Neural progenitor cell (in vitro differentiated cells): ENCODE results near the gene TXN. TPM values are rescaled to one million over a fixed set of nuclear protein-coding genes. Genes with fewer than 3 reads are reported as not detected.

Experiments used
- DNase-seq: peaks from one replicate; pipeline ENCODE4 v3.0.0-alpha.2; 2016; ENCODE audit warnings: low spot score
- H2AFZ ChIP-seq: fragments of 200-600 bp; sonication (generic); replicated peaks from 2 replicates; pipeline ENCODE4 v1.6.1; 2016; ENCODE audit warnings: antibody characterized with exemption
- H3F3A ChIP-seq: fragments of 200-600 bp; sonication (generic); 2 replicates; pipeline ENCODE4 v1.6.1; 2016; ENCODE audit warnings: antibody characterized with exemption, low read depth
- H3K27ac ChIP-seq: fragments of 200-600 bp; sonication (generic); 2 replicates; pipeline ENCODE4 v1.5.1; 2016; ENCODE audit warnings: mild to moderate bottlenecking
- H3K27me3 ChIP-seq: fragments of 200-600 bp; sonication (generic); 2 replicates; pipeline ENCODE4 v1.6.1; 2016; ENCODE audit warnings: mild to moderate bottlenecking, moderate library complexity
- H3K36me3 ChIP-seq: fragments of 200-600 bp; sonication (generic); 2 replicates; pipeline ENCODE4 v1.5.1; 2016
- H3K4me1 ChIP-seq: fragments of 200-600 bp; sonication (generic); 2 replicates; pipeline ENCODE4 v1.6.1; 2016; ENCODE audit warnings: mixed run types
- H3K4me2 ChIP-seq: fragments of 200-600 bp; sonication (generic); 2 replicates; pipeline ENCODE4 v1.6.1; 2016
- H3K4me3 ChIP-seq: fragments of 200-600 bp; sonication (generic); 2 replicates; pipeline ENCODE4 v1.5.1; 2016
- H3K79me2 ChIP-seq: fragments of 200-600 bp; sonication (generic); 2 replicates; pipeline ENCODE4 v1.6.1; 2016; ENCODE audit warnings: low read depth
- H3K9ac ChIP-seq: fragments of 200-600 bp; sonication (generic); 2 replicates; pipeline ENCODE4 v1.6.1; 2016
- H3K9me3 ChIP-seq: fragments of 200-600 bp; sonication (generic); 2 replicates; pipeline ENCODE4 v1.5.1; 2016; ENCODE audit warnings: low read depth
- H4K20me1 ChIP-seq: fragments of 200-600 bp; sonication (generic); 2 replicates; pipeline ENCODE4 v1.6.1; 2016; ENCODE audit warnings: low read depth
- H3K27ac Mint-ChIP-seq: 3 replicates; pipeline ENCODE4 v1.8.0; 2021; ENCODE audit warnings: mixed read lengths
- H3K27me3 Mint-ChIP-seq: 2 replicates; pipeline ENCODE4 v1.8.0; 2022; ENCODE audit warnings: low read depth, mild to moderate bottlenecking, inconsistent platforms, moderate library complexity, mixed read lengths; ENCODE audit not compliant: insufficient read depth
- H3K36me3 Mint-ChIP-seq: 3 replicates; pipeline ENCODE4 v1.8.0; 2021; ENCODE audit warnings: mixed read lengths
- H3K4me1 Mint-ChIP-seq: 3 replicates; pipeline ENCODE4 v1.8.0; 2021; ENCODE audit warnings: mixed read lengths
- H3K4me3 Mint-ChIP-seq: 3 replicates; pipeline ENCODE4 v1.8.0; 2021; ENCODE audit warnings: mild to moderate bottlenecking, moderate library complexity, mixed read lengths
- H3K9me3 Mint-ChIP-seq: 3 replicates; pipeline ENCODE4 v1.8.0; 2020; ENCODE audit warnings: mixed read lengths
- EZH2 ChIP-seq: fragments of 200-600 bp; sonication (generic); IDR thresholded peaks from 2 replicates; pipeline ENCODE4 v1.6.1; 2017; ENCODE audit warnings: antibody characterized with exemption, mild to moderate bottlenecking, moderate library complexity
- EZH2phosphoT487 ChIP-seq: fragments of 200-600 bp; sonication (generic); IDR thresholded peaks from 2 replicates; pipeline ENCODE4 v1.6.1; 2017; ENCODE audit warnings: antibody characterized with exemption
- total RNA-seq: library from RNA; depleted of rRNA; stranded (reverse); fragments of >200 nt; gene quantifications from 2 replicates; pipeline ENCODE4 v1.2.3, GENCODE V29; 2015; ENCODE audit warnings: low replicate concordance
- TF ChIP-seq, protein P1 (sequence below): fragments of 200-600 bp; sonication (generic); IDR thresholded peaks from 2 replicates; pipeline ENCODE4 v1.5.1; 2017; ENCODE audit warnings: antibody characterized with exemption, mild to moderate bottlenecking

The TXN gene
- total RNA-seq, 1 donor from 2014 or later: 252 TPM

DNA sequence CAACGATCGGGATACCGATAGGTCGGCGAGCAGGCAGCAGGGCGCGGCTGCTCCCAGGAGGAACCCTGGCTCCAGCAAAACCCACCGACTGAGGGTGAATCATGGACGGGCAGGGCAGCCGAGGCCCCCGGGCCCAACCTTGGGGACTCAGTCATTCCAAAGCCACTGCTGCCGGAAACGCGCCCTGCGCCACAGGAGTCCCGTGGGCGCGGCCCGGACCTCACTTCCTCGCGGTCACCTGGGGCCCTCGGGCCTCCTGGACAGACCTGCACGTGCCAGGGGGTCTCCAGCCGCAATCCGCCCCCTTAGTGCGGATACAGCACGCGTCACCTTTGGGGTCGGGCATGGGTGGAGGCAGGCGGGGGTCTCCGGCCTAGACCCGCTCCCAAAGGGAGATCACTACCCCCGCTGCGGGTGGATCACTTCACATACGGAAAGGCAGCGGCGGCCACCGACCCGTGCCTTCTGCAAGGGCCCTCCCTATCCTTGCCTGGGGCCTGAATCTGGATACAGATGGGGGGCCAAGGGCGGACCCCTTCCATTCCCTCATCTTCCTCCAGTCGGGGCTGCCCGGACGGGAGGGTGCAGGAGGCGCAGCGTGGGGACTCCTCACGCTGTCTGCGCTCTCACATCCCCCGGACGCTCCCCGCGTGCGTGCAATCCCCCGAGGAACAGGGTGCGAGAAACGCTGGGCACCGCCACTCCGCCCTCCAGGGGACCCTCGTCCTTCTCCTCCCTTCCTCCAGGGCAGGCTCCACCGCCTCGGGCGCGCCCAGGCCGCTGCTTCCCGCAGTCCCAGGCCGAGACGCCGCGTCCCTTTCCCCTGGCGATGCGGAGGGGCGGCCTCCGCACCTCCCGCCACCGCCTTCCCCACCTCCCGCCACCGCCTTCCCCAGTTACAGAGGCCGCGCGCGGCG lies 586 bp downstream of the TXN start:
- peaks cover 56% of the 10 kb centered on the region for H3K79me2 ChIP-seq

DNA sequence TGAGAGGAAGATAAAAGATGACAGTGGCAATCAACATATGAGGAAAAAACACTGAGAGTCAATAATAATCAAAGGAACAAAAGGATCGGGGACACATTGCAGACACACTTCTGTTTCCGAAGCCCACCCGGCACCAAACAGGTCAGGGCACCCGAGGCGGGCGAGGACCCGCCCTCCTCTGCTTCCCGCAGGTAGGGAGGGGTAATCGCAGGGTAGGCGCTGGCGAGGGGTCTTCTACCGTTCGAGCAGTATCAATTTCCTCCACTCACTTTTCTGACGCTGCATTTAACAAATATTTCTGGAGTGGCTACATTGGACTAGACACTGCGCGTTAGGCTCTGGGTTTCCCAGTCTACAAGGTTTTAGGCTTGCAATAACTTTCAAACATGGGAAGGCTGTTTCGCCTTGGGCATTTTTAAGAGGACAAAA lies 1.3 kb downstream of the TXN start:
- peak overlapping the region; percentile 88 for H3K4me2 ChIP-seq
- peaks cover 2% of the 10 kb centered on the region for H3K9me3 Mint-ChIP-seq
- H3K9me3 ChIP-seq: no peaks in the 10 kb centered on the region
- H2AFZ ChIP-seq: peak overlapping the region; percentile 98
- H3K4me1 Mint-ChIP-seq: peaks cover 31% of the 10 kb centered on the region
- peaks cover 3% of the 10 kb centered on the region for H3K36me3 ChIP-seq
- peaks cover 17% of the 10 kb centered on the region for H3K4me1 ChIP-seq
- peak overlapping the region; percentile 98 for H3K4me3 Mint-ChIP-seq
- H3K4me3 ChIP-seq: peak overlapping the region; percentile 99
- TF ChIP-seq, protein P1, sequence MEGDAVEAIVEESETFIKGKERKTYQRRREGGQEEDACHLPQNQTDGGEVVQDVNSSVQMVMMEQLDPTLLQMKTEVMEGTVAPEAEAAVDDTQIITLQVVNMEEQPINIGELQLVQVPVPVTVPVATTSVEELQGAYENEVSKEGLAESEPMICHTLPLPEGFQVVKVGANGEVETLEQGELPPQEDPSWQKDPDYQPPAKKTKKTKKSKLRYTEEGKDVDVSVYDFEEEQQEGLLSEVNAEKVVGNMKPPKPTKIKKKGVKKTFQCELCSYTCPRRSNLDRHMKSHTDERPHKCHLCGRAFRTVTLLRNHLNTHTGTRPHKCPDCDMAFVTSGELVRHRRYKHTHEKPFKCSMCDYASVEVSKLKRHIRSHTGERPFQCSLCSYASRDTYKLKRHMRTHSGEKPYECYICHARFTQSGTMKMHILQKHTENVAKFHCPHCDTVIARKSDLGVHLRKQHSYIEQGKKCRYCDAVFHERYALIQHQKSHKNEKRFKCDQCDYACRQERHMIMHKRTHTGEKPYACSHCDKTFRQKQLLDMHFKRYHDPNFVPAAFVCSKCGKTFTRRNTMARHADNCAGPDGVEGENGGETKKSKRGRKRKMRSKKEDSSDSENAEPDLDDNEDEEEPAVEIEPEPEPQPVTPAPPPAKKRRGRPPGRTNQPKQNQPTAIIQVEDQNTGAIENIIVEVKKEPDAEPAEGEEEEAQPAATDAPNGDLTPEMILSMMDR: no peak
- TF ChIP-seq EZH2: no peak
- no peak for TF ChIP-seq EZH2phosphoT487
- H4K20me1 ChIP-seq: peaks cover 50% of the 10 kb centered on the region
- H3F3A ChIP-seq: peaks cover 16% of the 10 kb centered on the region
- peak; percentile 45 for DNase-seq
- peaks cover 6% of the 10 kb centered on the region for H3K36me3 Mint-ChIP-seq
- peaks cover 2% of the 10 kb centered on the region for H3K27me3 Mint-ChIP-seq
- no peaks in the 10 kb centered on the region for H3K27me3 ChIP-seq
- peaks cover 63% of the 10 kb centered on the region for H3K79me2 ChIP-seq
- H3K27ac Mint-ChIP-seq: peak overlapping the region; percentile 13
- no peak overlapping the region for H3K27ac ChIP-seq
- H3K9ac ChIP-seq: peak overlapping the region; percentile 70

More for the DNA sequence above, 586 bp downstream of the TXN start:
- DNase-seq: peak; percentile 50
- Mint-ChIP-seq H3K27ac (peak overlapping the region; percentile 87), H3K4me1 (peaks cover 31% of the 10 kb centered on the region), H3K4me3 (peak overlapping the region; percentile 98), H3K9me3 (peaks cover 2% of the 10 kb centered on the region), H3K36me3 (peaks cover 3% of the 10 kb centered on the region), H3K27me3 (peaks cover 2% of the 10 kb centered on the region)
- no peaks in the 10 kb centered on the region for H3K9me3 ChIP-seq
- peak overlapping the region; percentile 70 for H3K9ac ChIP-seq
- H3K4me1 ChIP-seq: peaks cover 17% of the 10 kb centered on the region
- peak overlapping the region; percentile 98 for H2AFZ ChIP-seq
- TF ChIP-seq, protein P1: no peak
- TF ChIP-seq EZH2phosphoT487: peak; percentile 11
- no peaks in the 10 kb centered on the region for H3K27me3 ChIP-seq
- no peaks in the 10 kb centered on the region for H3K36me3 ChIP-seq
- H4K20me1 ChIP-seq: peaks cover 48% of the 10 kb centered on the region
- peak overlapping the region; percentile 88 for H3K4me2 ChIP-seq
- peak overlapping the region; percentile 62 for H3K27ac ChIP-seq
- H3F3A ChIP-seq: peaks cover 16% of the 10 kb centered on the region
- peak overlapping the region; percentile 99 for H3K4me3 ChIP-seq

GRCh38 chr9:110254500-110254899 lies 1.8 kb downstream of the TXN start:
- Histone ChIP-seq H2AFZ (no peak overlapping the region), H4K20me1 (peaks cover 50% of the 10 kb centered on the region)

More at GRCh38 chr9:110254500-110254899, 1.8 kb downstream of the TXN start:
- Mint-ChIP-seq H3K4me3 (peak overlapping the region; percentile 98), H3K4me1 (peaks cover 31% of the 10 kb centered on the region), H3K36me3 (peaks cover 7% of the 10 kb centered on the region), H3K27ac (no peak overlapping the region), H3K27me3 (peaks cover 2% of the 10 kb centered on the region), H3K9me3 (peaks cover 2% of the 10 kb centered on the region)
- H3K4me3 ChIP-seq: peak overlapping the region; percentile 99
- DNase-seq: no peak
- peaks cover 16% of the 10 kb centered on the region for H3F3A ChIP-seq
- no peak overlapping the region for H3K9ac ChIP-seq
- TF ChIP-seq EZH2 (no peak), EZH2phosphoT487 (no peak)
- TF ChIP-seq, protein P1: no peak
- H3K79me2 ChIP-seq: peaks cover 68% of the 10 kb centered on the region
- no peak overlapping the region for H3K27ac ChIP-seq
- H3K4me2 ChIP-seq: peak overlapping the region; percentile 88
- H3K36me3 ChIP-seq: peaks cover 3% of the 10 kb centered on the region
- peaks cover 17% of the 10 kb centered on the region for H3K4me1 ChIP-seq
- H3K9me3 ChIP-seq: no peaks in the 10 kb centered on the region
- no peaks in the 10 kb centered on the region for H3K27me3 ChIP-seq
